ENCODE results near the gene HOXC12.

DNA sequence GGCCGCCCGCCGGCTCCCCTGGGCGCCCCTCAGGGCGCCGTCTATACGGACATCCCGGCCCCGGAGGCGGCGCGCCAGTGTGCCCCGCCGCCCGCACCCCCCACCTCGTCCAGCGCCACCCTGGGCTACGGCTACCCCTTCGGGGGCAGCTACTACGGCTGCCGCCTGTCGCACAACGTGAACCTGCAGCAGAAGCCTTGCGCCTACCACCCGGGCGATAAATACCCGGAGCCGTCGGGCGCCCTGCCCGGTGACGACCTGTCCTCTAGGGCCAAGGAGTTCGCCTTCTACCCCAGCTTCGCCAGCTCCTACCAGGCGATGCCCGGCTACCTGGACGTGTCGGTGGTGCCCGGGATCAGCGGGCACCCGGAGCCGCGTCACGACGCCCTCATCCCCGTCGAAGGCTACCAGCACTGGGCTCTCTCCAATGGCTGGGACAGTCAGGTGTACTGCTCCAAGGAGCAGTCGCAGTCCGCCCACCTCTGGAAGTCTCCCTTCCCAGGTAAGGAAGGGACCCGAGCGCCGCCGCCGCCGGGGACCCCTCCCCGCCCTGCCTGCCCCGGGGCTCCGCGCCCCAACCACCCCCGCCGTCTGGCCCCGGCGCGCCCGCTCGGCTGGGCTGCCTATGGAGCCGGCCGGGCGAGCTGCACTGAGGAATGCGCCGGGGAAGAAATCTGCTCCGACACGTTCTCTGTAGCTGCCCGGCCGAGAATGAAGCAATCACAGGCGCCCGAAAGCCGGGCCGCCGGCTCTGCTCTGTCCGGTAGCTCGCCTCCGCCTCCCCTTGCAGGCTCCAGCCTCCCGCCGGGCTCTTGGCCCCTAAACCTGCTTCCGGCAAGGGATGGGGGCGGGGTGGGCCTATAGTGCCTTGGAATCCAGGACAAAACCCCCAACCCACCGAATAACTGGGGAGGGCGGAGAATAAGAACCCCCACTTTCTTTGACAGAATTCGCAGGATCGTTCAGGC, 15.3 kb upstream of the HOXC12 start:
- TF ChIP-seq POLR2A (IDR thresholded peaks at IDR 0.05; ENCODE audit: low read length) (no peak), GATA1 (IDR thresholded peaks at IDR 0.05; ENCODE audit: low read depth, low read length) (no peak)
